ENCODE results near the gene ZNF286A.
"Not testable (repeated sequence)": the region's sequence is repeated elsewhere in the genome, so short reads cannot be mapped to it uniquely, and the experiment has no call there.

ZNF286A gene

DNA sequence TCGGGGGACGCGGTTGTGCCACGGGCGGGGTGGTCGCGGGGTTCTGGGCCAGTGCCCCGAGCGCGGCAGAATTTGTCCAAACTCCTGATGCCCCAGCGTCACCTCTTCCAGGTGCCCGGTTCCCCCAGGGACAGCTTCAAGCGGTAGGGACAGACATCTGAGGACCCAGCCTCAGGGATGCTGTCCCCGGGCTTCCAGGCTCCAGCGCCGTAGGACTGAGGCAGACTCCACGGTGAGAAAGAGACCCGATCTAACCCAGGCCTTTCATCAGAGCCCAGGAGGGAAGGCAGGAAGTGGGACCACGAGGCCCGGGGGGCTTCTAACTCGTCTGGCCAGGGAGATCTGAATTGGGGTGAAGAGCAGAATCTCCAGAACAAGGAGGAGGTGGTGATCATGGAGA lies 385 bp downstream of the ZNF286A start:
- not testable (repeated sequence) for DNase-seq (ENCODE audit: low read depth in 2 of 2)

- DNase-seq (ENCODE audit: low read depth in 2 of 2), result not testable (repeated sequence)
These were observed 4.7 kb downstream of the ZNF286A start for GRCh38 chr17:15704239-15704638.

GRCh38 chr17:15704813-15705212 lies 5.3 kb downstream of the ZNF286A start:
- not testable (repeated sequence) for DNase-seq (ENCODE audit: low read depth in 2 of 2)

DNA sequence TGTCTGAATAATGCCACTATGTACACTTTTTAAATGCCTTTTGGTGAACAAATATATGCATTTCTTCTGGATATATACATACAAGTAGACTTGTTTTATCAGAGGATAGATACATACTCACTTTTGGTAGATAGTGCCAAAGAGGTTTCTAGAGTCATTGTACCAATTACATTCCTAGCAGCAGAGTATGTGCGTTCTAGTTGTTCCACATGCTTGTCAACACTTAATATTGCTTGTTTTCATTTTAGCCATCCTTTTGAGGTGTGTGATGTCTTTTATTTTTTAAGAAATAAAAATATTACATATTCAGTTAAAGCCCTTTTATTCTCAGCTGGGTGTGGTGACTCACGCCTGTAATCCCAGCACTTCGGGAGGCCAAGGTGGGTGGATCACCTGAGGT lies 9.3 kb downstream of the ZNF286A start:
- DNase-seq (ENCODE audit: low read depth in 2 of 2), result not testable (repeated sequence)

- not testable (repeated sequence) for DNase-seq (ENCODE audit: low read depth in 2 of 2)
These were observed 17.3 kb downstream of the ZNF286A start for GRCh38 chr17:15716601-15717563.

DNA sequence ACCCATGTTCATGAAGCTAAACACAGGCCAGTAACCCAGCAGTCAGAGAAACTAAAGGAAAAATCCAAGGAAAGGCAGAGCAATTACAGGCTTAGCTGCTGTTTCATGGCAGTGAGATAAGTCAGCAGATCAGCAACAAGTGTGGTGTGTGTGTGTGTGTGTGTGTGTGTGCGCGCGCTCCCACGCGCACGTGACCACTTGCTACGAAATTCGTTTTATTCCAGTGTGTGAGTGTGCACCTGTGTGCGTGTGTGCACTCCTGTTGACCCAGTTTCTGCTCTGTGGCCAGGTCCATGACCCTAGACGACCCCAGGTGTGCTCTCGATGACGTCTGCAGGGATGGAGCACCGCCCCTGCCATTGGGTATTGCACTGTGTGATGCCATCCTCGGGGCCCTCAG lies 31.0 kb downstream of the ZNF286A start:
- DNase-seq (ENCODE audit: low read depth in 2 of 2), result not testable (repeated sequence)

- DNase-seq (ENCODE audit: low read depth in 2 of 2), result not testable (repeated sequence)
These were observed 32.3 kb downstream of the ZNF286A start, which contains the start of gene TBC1D26 for GRCh38 chr17:15731900-15732299. Gene TBC1D26 (plus strand): TSS chr17:15732283. CDS start chr17:15735349, 3,066 bp downstream.

GRCh38 chr17:15733174-15733789 lies 33.7 kb downstream of the ZNF286A start:
- not testable (repeated sequence) for DNase-seq (ENCODE audit: low read depth in 2 of 2)

DNA sequence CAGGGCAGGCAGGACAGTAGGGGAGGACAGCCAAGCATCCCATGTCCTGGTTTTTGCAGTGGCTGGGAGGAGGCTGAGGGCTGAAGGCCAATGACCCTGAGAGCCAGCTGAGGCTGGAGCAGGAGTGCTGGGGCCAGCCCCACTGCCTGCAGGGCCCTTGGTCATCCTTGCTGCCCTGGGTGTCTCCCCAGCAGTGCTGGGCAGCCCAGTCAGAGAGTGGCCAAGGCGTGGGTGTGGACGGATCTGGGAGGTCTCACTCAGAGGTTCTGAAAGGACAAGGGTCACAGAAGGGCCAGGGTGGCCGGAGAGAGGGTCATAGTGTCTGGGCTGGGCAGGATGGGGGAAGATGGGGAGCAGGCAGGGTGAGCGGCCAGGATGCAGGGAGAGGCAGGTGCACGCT lies 37.0 kb downstream of the ZNF286A start:
- DNase-seq (ENCODE audit: low read depth in 2 of 2), result not testable (repeated sequence)

DNA sequence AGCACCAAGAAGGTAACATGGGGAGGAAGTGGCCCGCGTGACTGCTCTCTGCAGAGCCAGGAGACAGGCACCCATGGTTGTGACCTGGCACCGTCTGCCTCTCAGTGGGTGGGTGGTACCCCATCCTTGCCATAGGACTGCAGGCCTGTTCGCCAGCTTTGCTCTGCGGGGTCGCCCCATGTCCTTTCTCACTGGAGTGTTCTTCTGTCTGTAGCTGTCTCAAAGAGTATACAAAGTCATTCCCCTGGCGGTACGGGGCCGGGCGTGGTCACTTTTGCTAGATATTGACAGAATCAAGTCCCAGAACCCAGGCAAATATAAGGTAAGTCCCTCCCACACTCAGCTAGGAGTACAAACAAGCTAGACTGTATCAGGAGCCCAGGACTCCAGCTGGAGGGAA lies 38.5 kb downstream of the ZNF286A start:
- no peak for DNase-seq (ENCODE audit: low read depth in 2 of 2)

DNA sequence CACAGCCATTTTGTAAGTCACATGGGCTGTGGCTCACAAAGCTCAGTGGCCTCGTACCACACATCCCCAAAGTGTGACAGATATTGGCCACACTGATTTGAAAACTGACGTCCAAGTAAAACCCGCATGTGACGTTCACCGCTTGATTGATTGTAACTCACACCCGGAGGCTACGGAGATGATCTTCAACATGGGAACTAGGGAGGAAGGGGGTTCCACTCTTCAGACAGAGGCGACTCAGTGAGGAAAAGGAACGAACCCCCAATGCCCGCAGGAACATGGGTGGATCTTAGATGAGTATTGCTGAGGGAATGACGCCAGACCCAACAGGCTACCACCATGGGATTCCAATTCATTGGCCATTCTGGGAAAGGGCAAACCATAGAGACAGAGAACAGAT lies 39.7 kb downstream of the ZNF286A start:
- not testable (repeated sequence) for DNase-seq (ENCODE audit: low read depth in 2 of 2)

GRCh38 chr17:15740041-15740440 lies 40.5 kb downstream of the ZNF286A start:
- not testable (repeated sequence) for DNase-seq (ENCODE audit: low read depth in 2 of 2)

GRCh38 chr17:15740570-15741120 lies 41.1 kb downstream of the ZNF286A start:
- no peak for DNase-seq (ENCODE audit: low read depth in 2 of 2)

GRCh38 chr17:15741624-15742023 lies 42.1 kb downstream of the ZNF286A start:
- DNase-seq (ENCODE audit: low read depth in 2 of 2), result no peak

DNA sequence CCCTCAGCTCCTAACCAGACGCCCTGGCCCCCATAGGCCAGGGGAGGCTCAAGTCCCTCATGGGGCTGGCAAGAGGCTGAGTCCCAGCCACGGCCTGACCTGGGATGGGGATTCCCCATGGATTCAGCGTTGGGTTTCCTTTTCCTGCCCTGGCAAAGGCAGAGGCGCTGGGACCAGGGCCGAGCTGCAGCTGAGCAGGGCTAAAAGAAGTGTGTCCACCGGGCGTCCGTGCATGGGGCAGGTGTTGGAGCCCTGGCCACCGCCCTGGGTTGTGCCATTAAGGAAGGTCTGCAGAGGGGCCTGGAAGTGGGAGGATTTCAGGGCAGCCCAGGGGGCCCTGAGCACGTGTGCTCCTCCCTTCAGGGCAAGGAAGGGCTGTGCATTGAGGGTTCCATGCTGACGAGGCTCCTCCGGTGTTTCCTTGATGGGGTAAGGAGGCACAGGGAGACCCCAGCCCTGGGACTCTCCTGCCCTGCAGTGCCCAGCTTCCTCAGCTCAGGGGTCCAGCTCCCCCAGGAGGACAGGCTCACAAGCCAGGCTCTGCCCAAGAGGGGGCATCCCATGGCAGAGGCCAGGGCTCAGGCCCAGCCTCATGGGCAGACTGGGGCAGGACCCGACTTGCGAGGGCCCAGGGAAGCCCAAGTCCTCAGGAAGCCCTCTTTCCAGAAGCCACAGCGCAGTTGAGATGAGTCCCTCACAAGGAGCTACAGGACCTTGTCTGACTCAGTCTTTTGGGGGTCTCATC lies 42.7 kb downstream of the ZNF286A start:
- DNase-seq (ENCODE audit: low read depth in 2 of 2), result no peak

- no peak for DNase-seq (ENCODE audit: low read depth in 2 of 2)
These were observed 43.4 kb downstream of the ZNF286A start for GRCh38 chr17:15742921-15743320.

DNA sequence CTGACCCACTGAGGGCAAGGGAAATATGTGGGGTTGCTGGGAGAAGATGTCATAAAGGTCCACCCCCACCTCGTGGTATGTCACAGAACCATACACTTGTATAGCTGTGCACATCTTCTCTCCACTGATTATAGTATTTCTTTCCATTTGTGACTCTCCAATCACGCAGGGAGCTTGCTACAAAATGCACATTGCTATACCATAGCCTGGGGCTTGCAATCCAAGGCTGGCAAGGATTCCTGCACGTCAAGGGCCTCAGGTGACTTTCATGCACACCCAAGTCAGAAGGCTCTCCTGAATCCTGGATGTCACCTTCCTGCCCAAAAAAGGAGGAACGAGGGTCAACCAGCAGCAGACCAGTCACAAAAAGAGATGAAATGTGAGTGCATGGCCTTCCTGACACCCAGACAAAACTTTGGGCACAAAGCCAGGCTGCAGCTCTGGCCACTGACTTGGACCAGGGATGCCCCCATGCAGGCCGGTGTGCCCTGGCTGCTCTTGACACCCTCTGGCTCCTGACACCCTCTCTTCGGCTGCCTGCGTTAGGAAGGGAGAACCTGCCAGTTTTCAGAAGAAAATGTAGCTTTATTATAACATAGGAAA lies 44.6 kb downstream of the ZNF286A start:
- no peak for DNase-seq (ENCODE audit: low read depth in 2 of 2)

DNA sequence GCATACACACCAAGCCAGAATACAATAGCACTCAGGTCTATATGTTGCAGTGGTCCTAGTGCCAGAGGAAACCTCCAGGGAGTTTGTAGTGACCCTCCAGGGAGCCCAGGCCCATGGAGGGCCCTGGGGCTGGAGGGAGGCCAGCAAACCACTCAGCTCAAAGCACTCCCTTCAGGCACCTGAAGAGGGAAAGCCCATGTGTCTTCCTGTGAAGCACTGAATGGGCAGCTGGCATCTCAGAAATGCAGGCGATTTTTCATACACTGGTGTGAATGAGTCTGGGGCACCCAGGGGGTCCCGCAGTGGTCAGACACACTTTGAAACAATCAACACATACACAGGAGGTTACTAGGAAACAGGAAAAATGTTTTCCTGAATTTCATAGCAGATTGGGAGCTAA lies 45.3 kb downstream of the ZNF286A start:
- DNase-seq (ENCODE audit: low read depth in 2 of 2), result no peak

- not testable (repeated sequence) for DNase-seq (ENCODE audit: low read depth in 2 of 2)
These were observed 49.9 kb downstream of the ZNF286A start for GRCh38 chr17:15749403-15749802.

GRCh38 chr17:15768865-15769533 lies 69.4 kb downstream of the ZNF286A start:
- DNase-seq (ENCODE audit: low read depth in 2 of 2), result not testable (repeated sequence)

Measured in fibroblast of skin of left biceps (primary cell).